IMR-90 (cell line): Measurements from ENCODE around the gene EBF4. TPM values are rescaled to one million over a fixed set of nuclear protein-coding genes. Genes with fewer than 3 reads are reported as not detected.

ENCODE experiments used
- ATAC-seq: fragments of 200-7000 bp; cut with Tn5 transposase; 2 replicates; pipeline ENCODE4 v1.9.1; 2020; ENCODE audit warnings: low read depth, mild to moderate bottlenecking, moderate library complexity
- BruUV-seq: library from RNA; stranded (reverse); fragments of 400-500 nt; replicated peaks from 2 replicates; lab custom pipeline; 2021; lab: Mats Ljungman, UMichigan
- CTCF ChIA-PET: fragments of 300-600 bp; formaldehyde crosslinking; extraction: SDS; loops from one replicate; lab custom pipeline; 2021; ENCODE audit warnings: antibody characterized with exemption; lab: Yijun Ruan, JAX
- POLR2A ChIA-PET: fragments of 300-600 bp; sonication (Branson Sonifier 250); formaldehyde crosslinking; loops from one replicate; lab custom pipeline; 2022; ENCODE audit warnings: antibody characterized with exemption; ENCODE audit not compliant: unreplicated experiment; lab: Charles Lee
- DNase-seq: peaks from one replicate; pipeline ENCODE4 v3.0.0; 2013
- H2AFZ ChIP-seq: replicated peaks from 2 replicates; pipeline ENCODE3; 2013; ENCODE audit warnings: low read length, mild to moderate bottlenecking; ENCODE audit not compliant: poor library complexity
- H2AK5ac ChIP-seq: 2 replicates; pipeline ENCODE4 v1.6.1; 2013; ENCODE audit warnings: low read depth, low read length, inconsistent platforms
- H2AK9ac ChIP-seq: replicated peaks from 2 replicates; pipeline ENCODE3; 2013; ENCODE audit warnings: mild to moderate bottlenecking, low read depth, low read length, moderate library complexity; ENCODE audit not compliant: poor library complexity
- H2BK120ac ChIP-seq: 2 replicates; pipeline ENCODE4 v1.6.1; 2013; ENCODE audit warnings: low read depth, low read length, inconsistent platforms
- H2BK15ac ChIP-seq: 3 replicates; pipeline ENCODE4 v1.6.1; 2013; ENCODE audit warnings: low read depth, low read length, inconsistent platforms
- H2BK20ac ChIP-seq: 2 replicates; pipeline ENCODE4 v1.6.1; 2013; ENCODE audit warnings: low read depth, mild to moderate bottlenecking, inconsistent platforms, low read length, moderate library complexity
- H2BK5ac ChIP-seq: 2 replicates; pipeline ENCODE4 v1.6.1; 2013; ENCODE audit warnings: mild to moderate bottlenecking, low read depth, low read length, inconsistent platforms; ENCODE audit not compliant: poor library complexity, severe bottlenecking
- H3K14ac ChIP-seq: replicated peaks from 2 replicates; pipeline ENCODE4 v1.6.1; 2013; ENCODE audit warnings: low read depth, low read length, inconsistent platforms
- H3K18ac ChIP-seq: 2 replicates; pipeline ENCODE4 v1.6.1; 2013; ENCODE audit warnings: low read depth, low read length, control low read depth
- H3K23ac ChIP-seq: 2 replicates; pipeline ENCODE4 v1.6.1; 2013; ENCODE audit warnings: low read depth, low read length, inconsistent platforms
- H3K27ac ChIP-seq: 2 replicates; pipeline ENCODE4 v1.5.1; 2013; ENCODE audit warnings: mild to moderate bottlenecking, control low read depth, low read length; ENCODE audit not compliant: insufficient read depth
- H3K27me3 ChIP-seq: 2 replicates; pipeline ENCODE4 v1.6.1; 2013; ENCODE audit warnings: low read length; ENCODE audit not compliant: control insufficient read depth, insufficient read depth
- H3K36me3 ChIP-seq: 2 replicates; pipeline ENCODE4 v1.6.1; 2013; ENCODE audit warnings: low read length, mixed read lengths; ENCODE audit not compliant: control insufficient read depth, insufficient read depth
- H3K4ac ChIP-seq: 2 replicates; pipeline ENCODE4 v1.6.1; 2013; ENCODE audit warnings: low read depth, low read length, inconsistent platforms
- H3K4me1 ChIP-seq: 2 replicates; pipeline ENCODE4 v1.6.1; 2013; ENCODE audit warnings: low read length, mixed read lengths; ENCODE audit not compliant: control insufficient read depth, insufficient read depth
- H3K4me2 ChIP-seq: 2 replicates; pipeline ENCODE4 v1.6.1; 2013; ENCODE audit warnings: low read depth, mild to moderate bottlenecking, control low read depth, low read length, moderate library complexity
- H3K4me3 ChIP-seq: 2 replicates; pipeline ENCODE4 v1.5.1; 2013; ENCODE audit warnings: low read depth, mild to moderate bottlenecking, control low read depth, low read length, moderate library complexity; ENCODE audit not compliant: insufficient read depth
- H3K56ac ChIP-seq: 2 replicates; pipeline ENCODE4 v1.6.1; 2013; ENCODE audit warnings: low read length, inconsistent platforms; ENCODE audit not compliant: insufficient read depth; ENCODE audit errors: extremely low read depth
- H3K79me1 ChIP-seq, 2 experiments: 2 replicates each; pipeline ENCODE4 v1.6.1; 2013; ENCODE audit warnings: low read length in 2 of 2, inconsistent platforms in 1 of 2, low read depth in 1 of 2
- H3K9ac ChIP-seq: 2 replicates; pipeline ENCODE4 v1.6.1; 2013; ENCODE audit warnings: low read depth, low read length, control low read depth
- H3K9me1 ChIP-seq: 2 replicates; pipeline ENCODE4 v1.6.1; 2013; ENCODE audit warnings: low read length, inconsistent platforms; ENCODE audit not compliant: insufficient read depth
- H3K9me3 ChIP-seq: 2 replicates; pipeline ENCODE4 v1.6.1; 2013; ENCODE audit warnings: low read length; ENCODE audit not compliant: control insufficient read depth, insufficient read depth
- H4K20me1 ChIP-seq: 2 replicates; pipeline ENCODE4 v1.6.1; 2013; ENCODE audit warnings: low read length, inconsistent platforms; ENCODE audit not compliant: insufficient read depth
- H4K5ac ChIP-seq: 2 replicates; pipeline ENCODE4 v1.6.1; 2013; ENCODE audit warnings: mild to moderate bottlenecking, low read depth, low read length, control low read depth
- H4K8ac ChIP-seq, 2 experiments: 2 replicates each; pipeline ENCODE4 v1.6.1; 2013; ENCODE audit warnings: low read depth in 2 of 2, low read length in 2 of 2, control low read depth in 1 of 2, inconsistent platforms in 1 of 2
- H4K91ac ChIP-seq: 2 replicates; pipeline ENCODE4 v1.6.1; 2013; ENCODE audit warnings: low read depth, low read length, inconsistent platforms; ENCODE audit not compliant: insufficient read depth
- BHLHE40 ChIP-seq: fragments of 150-350 bp; IDR thresholded peaks from 2 replicates; pipeline ENCODE4 v1.6.1; 2016; ENCODE audit warnings: mild to moderate bottlenecking, low read depth, low read length
- CEBPB ChIP-seq: IDR thresholded peaks from 2 replicates; pipeline ENCODE4 v1.6.1; 2012; ENCODE audit warnings: low read depth, low read length, improper control_type of control experiment
- CHD1 ChIP-seq: IDR thresholded peaks from 2 replicates; pipeline ENCODE4 v1.6.1; 2012; ENCODE audit warnings: low read depth, low read length, improper control_type of control experiment
- CTCF ChIP-seq: conservative IDR thresholded peaks from 2 replicates; pipeline ENCODE4 v1.5.1; 2012; ENCODE audit warnings: mild to moderate bottlenecking, low read depth, low read length, improper control_type of control experiment
- MAZ ChIP-seq: IDR thresholded peaks from 2 replicates; pipeline ENCODE4 v1.6.1; 2012; ENCODE audit warnings: low read depth, mild to moderate bottlenecking, low read length, improper control_type of control experiment, moderate library complexity, borderline replicate concordance
- NFE2L2 ChIP-seq: fragments of 150-350 bp; IDR thresholded peaks from 2 replicates; pipeline ENCODE4 v1.6.1; 2016; ENCODE audit warnings: low read depth, mild to moderate bottlenecking, low read length
- POLR2A ChIP-seq: IDR thresholded peaks from 2 replicates; pipeline ENCODE4 v1.6.1; 2012; ENCODE audit warnings: mild to moderate bottlenecking, low read depth, low read length
- RCOR1 ChIP-seq: IDR thresholded peaks from 2 replicates; pipeline ENCODE4 v1.6.1; 2012; ENCODE audit warnings: mild to moderate bottlenecking, low read length, improper control_type of control experiment; ENCODE audit not compliant: insufficient replicate concordance
- RFX5 ChIP-seq: IDR thresholded peaks from 2 replicates; pipeline ENCODE4 v1.8.0; 2012; ENCODE audit warnings: low read depth, mild to moderate bottlenecking, low read length, moderate library complexity
- USF2 ChIP-seq: fragments of 150-350 bp; IDR thresholded peaks from 2 replicates; pipeline ENCODE4 v1.6.1; 2017; ENCODE audit warnings: mild to moderate bottlenecking, antibody characterized with exemption, low read length, low read depth
- WGBS, 2 experiments: methylation state at CpG; one replicate each; pipeline versions ENCODE4 v1.1.5 to v1.1.7; 2013; ENCODE audit warnings: missing lambda C conversion rate in 2 of 2; ENCODE audit not compliant: insufficient read length in 1 of 2; ENCODE audit errors: extremely low coverage in 2 of 2; 5-methylcytosine and 5-hydroxymethylcytosine counted together
- dilution Hi-C: fragments of 300-500 bp; cut with HindIII; formaldehyde crosslinking; loops from one replicate; pipeline ENCODE4 v1.14.3; 2018; ENCODE audit warnings: low sequenced_read_pairs; ENCODE audit not compliant: unreplicated experiment
- in situ Hi-C: fragments of 300-500 bp; cut with MboI; formaldehyde crosslinking; loops from 3 replicates; pipeline ENCODE4 v1.14.3; 2019; ENCODE audit warnings: low sequenced_read_pairs, inconsistent platforms, mixed read lengths
- intact Hi-C: fragments of 100-400 bp; cut with micrococcal nuclease; formaldehyde crosslinking; loops from 2 replicates; pipeline ENCODE4 v1.10.0; 2022
- polyA plus RNA-seq, 3 experiments: library from polyadenylated mRNA; depleted of rRNA; stranded (reverse); fragments of >200 nt; gene quantifications; 2 replicates each; pipeline ENCODE4 v1.2.3, GENCODE V29; 2012; ENCODE audit warnings: low replicate concordance in 1 of 3
- total RNA-seq: library from RNA; depleted of rRNA; stranded (reverse); fragments of >200 nt; gene quantifications from 2 replicates; pipeline ENCODE4 v1.2.3, GENCODE V29; 2012

Gene EBF4
- total and polyA plus RNA-seq, 2 of the 4 experiments (the other 2 are of a cell fraction) = 0.18 to 1.1 TPM

GRCh38 chr20:2809690-2810089 is 117.1 kb downstream of the EBF4 start:
- no peaks in the 10 kb centered on the region for H3K79me1 ChIP-seq
- H2AK9ac ChIP-seq = no peak overlapping the region
- H2BK120ac ChIP-seq = no peak overlapping the region
- H3K9me1 ChIP-seq = peaks cover 7% of the 10 kb centered on the region; the same call in 1 of the 2 replicates
- H3K27me3 ChIP-seq = peaks cover 29% of the 10 kb centered on the region
- no peaks in the 10 kb centered on the region for H3K36me3 ChIP-seq
- no peak overlapping the region for H3K27ac ChIP-seq
- H4K8ac ChIP-seq = no peak overlapping the region
- no TSS peak for BruUV-seq
- no peak overlapping the region for H2BK20ac ChIP-seq
- H2BK15ac ChIP-seq = no peak overlapping the region
- H3K14ac ChIP-seq = no peak overlapping the region
- TF ChIP-seq CTCF (no peak), NFE2L2 (no peak), MAZ (no peak), RFX5 (no peak), CEBPB (no peak), USF2 (no peak), RCOR1 (no peak), BHLHE40 (no peak), POLR2A (no peak), CHD1 (no peak)
- H4K5ac ChIP-seq = no peak overlapping the region
- WGBS, 2 experiments = 93% methylated on average over 3 of the region's 10 CpGs; no CpG with 5 or more reads in 1 of the 2 experiments
- peaks cover 5% of the 10 kb centered on the region; the same call in 1 of the 2 replicates for H3K4me1 ChIP-seq
- dilution Hi-C loops (no loop called here), in situ Hi-C loops (loop anchor here (25.0 kb wide), 1 partner anchor 697 kb away; the partner anchor contains the start of gene STK35), intact Hi-C loops (no loop called here)
- H3K18ac ChIP-seq = no peak overlapping the region
- no peak overlapping the region for H3K23ac ChIP-seq
- no peak overlapping the region for H3K4ac ChIP-seq
- no peak overlapping the region for H4K91ac ChIP-seq
- H3K56ac ChIP-seq = no peak overlapping the region
- no peak overlapping the region for H2AK5ac ChIP-seq
- ChIA-PET POLR2A (no interaction called here), CTCF (no interaction called here)
- no peak overlapping the region for H3K4me2 ChIP-seq
- H2BK5ac ChIP-seq = no peak overlapping the region
- ATAC-seq = no peak
- no peaks in the 10 kb centered on the region for H4K20me1 ChIP-seq
- peaks cover 2% of the 10 kb centered on the region; the same call in 1 of the 2 replicates for H3K9me3 ChIP-seq
- H3K4me3 ChIP-seq = no peak overlapping the region
- no peak overlapping the region for H2AFZ ChIP-seq
- DNase-seq = no peak
- no peak overlapping the region for H3K9ac ChIP-seq
